SH-SY5Y (cell line): ENCODE results near the gene CENPN.

Experiments
- GATA2 ChIP-seq: IDR thresholded peaks from 2 replicates; pipeline ENCODE4 v1.6.1; 2011; ENCODE audit warnings: mild to moderate bottlenecking, low read depth, low read length
- GATA3 ChIP-seq: IDR thresholded peaks from 2 replicates; pipeline ENCODE4 v1.6.1; 2011; ENCODE audit warnings: low read depth, mild to moderate bottlenecking, low read length, moderate library complexity

Gene CENPN

GRCh38 chr16:81069063-81069462, 62.0 kb downstream of the CENPN start:
- TF ChIP-seq GATA2 (no peak), GATA3 (no peak)

DNA sequence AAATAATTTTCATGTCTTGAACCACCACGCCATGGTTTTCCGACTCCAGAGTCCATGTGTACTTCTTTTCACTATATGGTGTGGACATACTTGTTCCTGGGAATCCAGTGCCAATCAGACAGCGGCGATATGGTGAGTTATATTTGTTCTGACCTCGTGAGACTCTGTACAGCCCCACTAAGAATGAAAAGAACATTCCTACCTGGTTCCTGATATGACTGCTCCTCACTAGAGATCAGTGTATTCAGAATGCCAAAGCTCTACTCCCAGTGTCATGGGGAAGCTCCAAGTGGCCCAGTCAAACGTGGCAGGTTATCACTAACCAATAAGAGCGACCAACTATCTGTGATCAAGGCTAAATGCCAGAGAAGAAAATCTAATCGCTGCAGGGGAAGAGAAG, 64.0 kb downstream of the CENPN start:
- no peak for TF ChIP-seq GATA3

DNA sequence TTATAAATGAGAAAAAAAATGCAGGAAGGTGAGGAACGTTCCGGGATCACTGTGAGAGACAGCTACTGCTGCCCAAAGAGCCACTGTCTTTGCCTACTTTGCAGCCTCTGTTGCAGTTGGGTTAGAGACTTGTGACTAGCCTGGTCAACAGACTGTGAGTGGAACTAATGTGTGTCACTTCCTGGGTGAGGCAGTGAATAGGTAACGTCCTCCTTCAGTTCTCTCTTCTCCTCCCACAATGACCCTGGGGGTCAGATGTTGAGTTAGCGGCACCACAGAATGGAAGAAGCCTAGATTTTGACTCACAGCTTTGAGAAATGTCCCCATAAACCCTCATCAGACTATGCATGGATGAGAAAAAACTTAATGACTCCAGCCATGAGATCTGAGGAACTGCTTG, 64.8 kb downstream of the CENPN start:
- TF ChIP-seq GATA3, result no peak
- TF ChIP-seq GATA2, result no peak

GRCh38 chr16:81073560-81074330, 66.7 kb downstream of the CENPN start:
- TF ChIP-seq GATA2, result no peak
- no peak for TF ChIP-seq GATA3

DNA sequence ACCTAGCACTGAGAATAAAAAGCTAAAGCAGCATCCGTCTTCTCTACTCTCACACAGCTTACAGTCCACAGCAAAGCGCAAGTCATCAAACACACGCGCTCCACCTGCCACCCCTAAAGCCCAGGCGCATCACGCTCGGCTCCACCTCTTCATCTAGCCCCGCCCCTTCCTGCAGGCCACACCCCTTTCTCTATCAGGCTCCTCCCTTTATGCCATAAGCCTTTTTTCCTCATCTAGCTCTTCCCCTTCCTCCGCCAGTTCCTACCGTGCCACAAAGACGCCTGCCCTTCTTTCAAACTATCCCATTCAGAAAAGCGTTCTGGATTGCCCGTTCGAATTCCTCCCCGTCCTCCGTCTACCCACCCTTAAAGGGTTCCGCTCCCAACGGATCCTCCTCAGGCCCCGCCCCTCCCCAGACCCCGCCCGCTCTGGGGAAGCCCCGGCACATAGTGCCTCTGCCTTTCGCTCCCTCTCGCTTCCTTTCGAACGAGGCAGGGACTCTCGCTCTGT, 69.6 kb downstream of the CENPN start:
- no peak for TF ChIP-seq GATA3
- TF ChIP-seq GATA2, result no peak

DNA sequence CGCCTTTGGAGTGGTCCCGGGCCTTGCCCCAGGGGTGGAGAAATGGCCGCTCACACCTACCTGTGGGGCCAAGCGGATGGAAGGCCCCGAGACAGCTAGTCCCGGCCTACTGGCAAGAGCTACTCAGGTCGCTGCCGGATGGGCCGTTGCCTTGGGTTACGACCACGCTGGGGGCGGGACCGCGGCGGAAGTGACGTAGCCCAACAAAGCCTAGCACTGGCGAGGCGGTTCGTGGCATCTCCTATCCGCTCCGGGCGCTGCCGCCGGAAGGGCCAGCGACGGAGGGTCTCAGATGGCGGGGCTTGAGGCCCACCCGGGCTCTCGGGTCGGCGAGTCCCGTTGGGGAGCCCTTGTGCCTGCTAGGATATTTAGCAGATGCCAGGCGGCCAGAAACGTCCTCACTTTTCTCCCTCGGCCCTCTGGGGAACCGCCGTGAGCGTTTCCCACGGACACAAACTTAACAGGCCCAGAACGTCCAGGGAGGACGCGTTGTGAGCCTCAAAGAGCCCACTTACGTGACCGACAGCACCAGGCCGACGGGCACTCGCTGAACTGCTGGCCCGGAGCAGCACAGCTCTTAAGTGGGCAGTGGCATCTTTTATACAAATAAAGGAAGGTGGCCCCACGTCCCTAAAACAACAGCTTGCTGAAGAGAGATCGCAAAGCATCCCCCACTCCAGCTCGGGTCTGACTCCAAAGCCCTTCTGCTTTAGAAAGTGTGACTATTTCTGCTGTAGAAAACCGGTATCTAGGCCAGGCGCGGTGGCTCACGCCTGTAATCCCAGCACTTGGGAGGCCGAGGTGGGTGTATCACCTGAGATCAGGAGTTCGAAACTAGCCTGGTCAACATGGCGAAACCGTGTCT, 70.3 kb downstream of the CENPN start, which contains the start of gene C16orf46:
Gene C16orf46 (minus strand): TSS at position 163 of the 865 bp plus-strand sequence. CDS start 13,283 bp downstream, outside the sequence.
- TF ChIP-seq GATA3, result no peak
- TF ChIP-seq GATA2, result no peak

DNA sequence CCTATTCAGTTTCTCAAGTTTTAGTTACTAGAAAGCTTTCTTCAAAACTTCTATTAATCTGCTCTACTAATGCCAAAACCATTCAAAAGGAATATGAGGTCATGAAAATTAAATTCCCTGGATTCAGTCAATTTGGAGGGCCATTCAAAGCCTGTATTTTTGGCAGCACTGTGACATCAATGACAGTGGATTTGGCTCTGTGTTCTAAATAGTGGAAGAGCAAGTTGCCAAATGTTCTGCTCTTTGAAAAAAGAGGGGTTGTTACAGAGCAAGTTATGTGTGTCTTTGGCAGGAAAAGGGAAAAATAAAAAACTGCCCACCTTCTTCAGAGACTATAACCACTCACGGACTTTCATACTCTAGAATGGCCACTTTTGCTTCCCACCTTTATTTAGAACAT, 73.2 kb downstream of the CENPN start:
- no peak for TF ChIP-seq GATA3
- no peak for TF ChIP-seq GATA2

GRCh38 chr16:81081014-81081413, 74.0 kb downstream of the CENPN start:
- no peak for TF ChIP-seq GATA3
- no peak for TF ChIP-seq GATA2
